ENCODE measurements around the gene WDR59. TPM values are rescaled to one million over a fixed set of nuclear protein-coding genes. Genes with fewer than 3 reads are reported as not detected.
"Not testable (repeated sequence)": the region's sequence is repeated elsewhere in the genome, so short reads cannot be mapped to it uniquely, and the experiment has no call there.

Gene WDR59
- total RNA-seq, 2 donors from 2014 or later: 28.8 to 36.8 TPM

DNA sequence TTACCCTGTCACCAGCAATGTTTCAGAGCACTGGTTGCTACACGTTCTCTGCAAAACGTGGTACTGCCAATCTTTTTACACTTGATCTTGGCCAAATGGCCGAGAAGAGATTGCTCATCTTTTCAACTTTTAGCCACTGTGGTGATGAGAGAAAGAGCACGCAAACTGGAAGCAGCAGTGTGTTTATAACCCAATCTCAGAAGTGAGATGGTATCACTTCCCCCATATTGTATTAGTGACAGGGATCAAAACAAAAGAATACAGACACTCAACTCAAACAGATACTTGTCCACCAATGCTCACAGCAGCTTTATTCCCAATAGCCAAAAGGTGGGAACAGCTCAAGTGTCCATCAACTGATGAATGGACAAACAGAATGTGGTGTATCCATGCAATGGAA, 138.2 kb downstream of the WDR59 start:
- no peaks in the 10 kb centered on the region for H3K4me1 ChIP-seq (ENCODE audit: control insufficient read depth in 1 of 2, low read depth in 2 of 2)
- no peaks in the 10 kb centered on the region for H3K27me3 ChIP-seq (replicated peaks; ENCODE audit: insufficient read depth)
- DNase-seq (ENCODE audit: low spot score): no peak
- H3K36me3 ChIP-seq: no peaks in the 10 kb centered on the region
- H3K9me3 ChIP-seq: no peaks in the 10 kb centered on the region
- no peak for ATAC-seq (ENCODE audit: insufficient number of reproducible peaks, low FRiP score, low read depth)
- no peak overlapping the region for H3K4me3 ChIP-seq
- no peak overlapping the region for H3K27ac ChIP-seq
- TF ChIP-seq, protein P1, sequence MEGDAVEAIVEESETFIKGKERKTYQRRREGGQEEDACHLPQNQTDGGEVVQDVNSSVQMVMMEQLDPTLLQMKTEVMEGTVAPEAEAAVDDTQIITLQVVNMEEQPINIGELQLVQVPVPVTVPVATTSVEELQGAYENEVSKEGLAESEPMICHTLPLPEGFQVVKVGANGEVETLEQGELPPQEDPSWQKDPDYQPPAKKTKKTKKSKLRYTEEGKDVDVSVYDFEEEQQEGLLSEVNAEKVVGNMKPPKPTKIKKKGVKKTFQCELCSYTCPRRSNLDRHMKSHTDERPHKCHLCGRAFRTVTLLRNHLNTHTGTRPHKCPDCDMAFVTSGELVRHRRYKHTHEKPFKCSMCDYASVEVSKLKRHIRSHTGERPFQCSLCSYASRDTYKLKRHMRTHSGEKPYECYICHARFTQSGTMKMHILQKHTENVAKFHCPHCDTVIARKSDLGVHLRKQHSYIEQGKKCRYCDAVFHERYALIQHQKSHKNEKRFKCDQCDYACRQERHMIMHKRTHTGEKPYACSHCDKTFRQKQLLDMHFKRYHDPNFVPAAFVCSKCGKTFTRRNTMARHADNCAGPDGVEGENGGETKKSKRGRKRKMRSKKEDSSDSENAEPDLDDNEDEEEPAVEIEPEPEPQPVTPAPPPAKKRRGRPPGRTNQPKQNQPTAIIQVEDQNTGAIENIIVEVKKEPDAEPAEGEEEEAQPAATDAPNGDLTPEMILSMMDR (IDR thresholded peaks at IDR 0.05): no peak

DNA sequence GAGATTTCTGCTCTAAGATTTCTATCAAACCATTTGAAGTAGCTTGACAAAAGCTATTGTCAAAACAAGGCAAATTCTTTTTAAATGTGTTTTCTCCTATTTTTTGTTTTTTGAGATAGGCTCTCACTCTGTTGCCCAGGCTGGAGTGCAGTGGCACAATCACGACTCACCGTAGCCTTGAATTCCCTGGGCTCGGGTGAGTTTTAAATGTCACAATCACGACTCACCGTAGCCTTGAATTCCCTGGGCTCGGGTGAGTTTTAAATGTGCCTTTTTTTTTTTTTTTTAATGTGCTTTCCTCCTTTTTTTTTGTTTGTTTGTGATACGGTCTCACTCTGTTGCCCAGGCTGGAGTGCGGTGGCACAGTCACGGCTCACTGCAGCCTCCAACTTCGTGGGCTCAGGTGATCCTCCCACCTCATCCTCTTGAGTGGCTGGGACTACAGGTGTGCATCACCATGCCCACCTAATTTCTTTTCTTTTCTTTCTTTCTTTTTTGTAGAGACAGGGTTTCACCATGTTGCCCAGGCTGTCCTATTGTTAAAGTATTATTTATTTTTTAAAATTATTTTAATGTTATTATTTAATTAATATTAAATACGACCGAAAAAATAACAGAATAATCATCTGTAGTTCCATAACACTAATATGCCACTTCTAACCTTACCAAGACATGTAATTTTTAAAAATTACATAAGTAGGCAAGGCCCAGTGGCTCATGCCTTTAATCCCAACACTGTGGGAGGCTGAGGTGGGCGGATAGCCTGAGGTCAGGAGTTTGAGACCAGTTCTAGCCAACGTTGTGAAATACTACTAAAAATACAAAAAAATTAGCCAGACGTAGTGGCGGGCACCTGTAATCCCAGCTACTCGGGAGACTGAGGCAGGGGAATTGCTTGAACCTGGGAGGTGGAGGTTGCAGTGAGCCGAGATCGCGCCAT, 140.6 kb downstream of the WDR59 start:
- H3K4me3 ChIP-seq: no peak overlapping the region
- H3K9me3 ChIP-seq: no peaks in the 10 kb centered on the region
- no peak for ATAC-seq (ENCODE audit: insufficient number of reproducible peaks, low FRiP score, low read depth)
- TF ChIP-seq, protein P1 (IDR thresholded peaks at IDR 0.05): no peak
- no peaks in the 10 kb centered on the region for H3K36me3 ChIP-seq
- no peaks in the 10 kb centered on the region for H3K27me3 ChIP-seq (replicated peaks; ENCODE audit: insufficient read depth)
- H3K27ac ChIP-seq: no peak overlapping the region
- H3K4me1 ChIP-seq (ENCODE audit: control insufficient read depth in 1 of 2, low read depth in 2 of 2): no peaks in the 10 kb centered on the region
- no peak for DNase-seq (ENCODE audit: low spot score)

DNA sequence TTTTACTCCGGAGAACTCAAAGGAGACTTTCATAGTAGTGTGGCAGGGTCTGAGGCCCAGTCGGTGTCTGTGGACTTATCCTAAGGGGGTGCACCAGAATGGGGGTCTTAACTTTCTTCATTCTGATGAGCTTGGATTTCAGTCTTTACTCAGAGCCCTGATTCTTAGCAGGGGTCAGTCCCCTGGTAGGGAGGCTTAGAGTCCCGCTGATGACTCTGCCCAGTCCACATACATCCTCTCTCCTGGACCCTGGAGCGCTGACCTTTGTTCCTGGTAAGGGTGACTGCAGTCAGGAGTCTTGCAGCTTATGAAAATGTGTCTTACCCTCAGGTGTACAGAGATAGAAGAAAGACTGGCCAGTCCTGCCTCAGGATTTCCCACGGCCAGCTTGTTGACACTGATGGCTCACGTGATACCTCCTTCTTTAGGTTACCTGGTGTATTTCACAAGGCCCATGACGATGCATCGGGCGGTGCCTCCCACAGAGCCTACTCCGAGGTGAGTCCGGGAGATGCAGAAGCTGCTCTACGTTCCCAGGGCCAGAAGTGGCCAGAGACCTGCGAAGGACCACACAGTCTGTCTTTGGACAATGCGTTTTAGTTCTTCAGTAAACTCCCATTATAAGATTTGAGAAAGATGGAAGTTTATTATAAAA, 141.4 kb downstream of the WDR59 start:
- H3K4me3 ChIP-seq; H3K27me3 ChIP-seq (replicated peaks; ENCODE audit: insufficient read depth); H3K27ac ChIP-seq; H3K9me3 ChIP-seq; H3K36me3 ChIP-seq; DNase-seq (ENCODE audit: low spot score); H3K4me1 ChIP-seq (ENCODE audit: control insufficient read depth in 1 of 2, low read depth in 2 of 2); ATAC-seq (ENCODE audit: insufficient number of reproducible peaks, low FRiP score, low read depth): not testable (repeated sequence)

DNA sequence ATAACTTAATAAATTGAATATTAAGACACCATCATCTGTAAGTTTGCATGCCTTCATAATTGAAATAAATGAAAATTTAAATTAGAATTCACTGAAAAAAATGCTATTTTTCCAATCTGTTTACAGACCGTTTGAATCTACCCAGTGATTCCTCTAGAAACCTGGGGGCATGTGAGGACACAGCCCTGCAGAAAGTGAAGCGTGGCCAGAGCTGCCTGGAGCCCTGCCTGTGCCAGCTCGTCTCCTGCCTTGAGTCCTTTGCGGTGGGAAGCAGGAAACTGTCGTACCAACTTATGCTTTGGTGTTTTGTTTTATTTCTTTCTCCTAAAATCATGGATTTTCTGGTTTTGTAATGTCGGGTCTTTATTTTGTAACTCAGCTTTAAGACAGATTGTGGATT, 142.5 kb downstream of the WDR59 start:
- Histone ChIP-seq H3K9me3 (no peaks in the 10 kb centered on the region), H3K27ac (no peak overlapping the region), H3K4me3 (no peak overlapping the region), H3K36me3 (no peaks in the 10 kb centered on the region), H3K4me1 (ENCODE audit: control insufficient read depth in 1 of 2, low read depth in 2 of 2) (no peaks in the 10 kb centered on the region), H3K27me3 (replicated peaks; ENCODE audit: insufficient read depth) (no peaks in the 10 kb centered on the region)
- DNase-seq (ENCODE audit: low spot score): no peak
- ATAC-seq (ENCODE audit: insufficient number of reproducible peaks, low FRiP score, low read depth): no peak
- TF ChIP-seq, protein P1 (IDR thresholded peaks at IDR 0.05): no peak

DNA sequence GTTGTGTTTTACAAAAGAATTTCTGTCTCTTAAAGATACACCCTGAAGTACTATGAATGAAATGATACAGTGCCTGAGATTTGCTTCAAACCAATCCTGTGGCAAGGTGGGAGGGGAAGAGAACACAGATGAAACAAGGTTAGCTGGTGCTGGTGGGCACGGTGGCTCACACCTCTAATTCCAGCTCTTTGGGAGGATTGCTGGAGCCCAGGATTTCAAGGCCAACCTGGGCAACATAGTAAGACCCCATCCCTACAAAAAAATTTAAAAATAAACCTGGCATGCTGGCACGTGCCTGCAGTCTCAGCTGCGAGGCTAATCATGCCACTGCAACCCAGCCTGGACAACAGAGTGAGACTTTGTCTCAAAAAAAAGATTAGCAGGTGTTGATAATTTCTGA, 143.0 kb downstream of the WDR59 start:
- H3K4me3 ChIP-seq: no peak overlapping the region
- ATAC-seq (ENCODE audit: insufficient number of reproducible peaks, low FRiP score, low read depth) (no peak), DNase-seq (ENCODE audit: low spot score) (no peak)
- H3K9me3 ChIP-seq: no peaks in the 10 kb centered on the region
- H3K27ac ChIP-seq: no peak overlapping the region
- no peaks in the 10 kb centered on the region for H3K36me3 ChIP-seq
- no peaks in the 10 kb centered on the region for H3K4me1 ChIP-seq (ENCODE audit: control insufficient read depth in 1 of 2, low read depth in 2 of 2)
- H3K27me3 ChIP-seq (replicated peaks; ENCODE audit: insufficient read depth): no peaks in the 10 kb centered on the region
- TF ChIP-seq, protein P1 (IDR thresholded peaks at IDR 0.05): no peak
